ENCODE data around the gene DUSP16.
"Not testable (repeated sequence)": the region's sequence is repeated elsewhere in the genome, so short reads cannot be mapped to it uniquely, and the experiment has no call there.

DUSP16 gene, protein sequence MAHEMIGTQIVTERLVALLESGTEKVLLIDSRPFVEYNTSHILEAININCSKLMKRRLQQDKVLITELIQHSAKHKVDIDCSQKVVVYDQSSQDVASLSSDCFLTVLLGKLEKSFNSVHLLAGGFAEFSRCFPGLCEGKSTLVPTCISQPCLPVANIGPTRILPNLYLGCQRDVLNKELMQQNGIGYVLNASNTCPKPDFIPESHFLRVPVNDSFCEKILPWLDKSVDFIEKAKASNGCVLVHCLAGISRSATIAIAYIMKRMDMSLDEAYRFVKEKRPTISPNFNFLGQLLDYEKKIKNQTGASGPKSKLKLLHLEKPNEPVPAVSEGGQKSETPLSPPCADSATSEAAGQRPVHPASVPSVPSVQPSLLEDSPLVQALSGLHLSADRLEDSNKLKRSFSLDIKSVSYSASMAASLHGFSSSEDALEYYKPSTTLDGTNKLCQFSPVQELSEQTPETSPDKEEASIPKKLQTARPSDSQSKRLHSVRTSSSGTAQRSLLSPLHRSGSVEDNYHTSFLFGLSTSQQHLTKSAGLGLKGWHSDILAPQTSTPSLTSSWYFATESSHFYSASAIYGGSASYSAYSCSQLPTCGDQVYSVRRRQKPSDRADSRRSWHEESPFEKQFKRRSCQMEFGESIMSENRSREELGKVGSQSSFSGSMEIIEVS
- long read RNA-seq, donor 1, full-length matches to known transcripts = 1 of 7 reads
- long read RNA-seq, donor 1, partial matches to known transcripts = 6 of 7 reads
- long read RNA-seq, donor 1, other reads (novel, unspliced or antisense) = 0 of 7 reads
- long read RNA-seq, donor 2, partial matches to known transcripts = 6 of 7 reads
- long read RNA-seq, donor 2, other reads (novel, unspliced or antisense) = 0 of 7 reads
- long read RNA-seq, donor 3, partial matches to known transcripts = 6 of 6 reads
- long read RNA-seq, donor 3, other reads (novel, unspliced or antisense) = 0 of 6 reads
- long read RNA-seq, donor 4, full-length matches to known transcripts = 1 of 8 reads
- long read RNA-seq, donor 4, partial matches to known transcripts = 7 of 8 reads
- long read RNA-seq, donor 4, other reads (novel, unspliced or antisense) = 0 of 8 reads
- long read RNA-seq, donor 5, full-length matches to known transcripts = 1 of 6 reads
- long read RNA-seq, donor 5, partial matches to known transcripts = 5 of 6 reads
- long read RNA-seq, donor 5, other reads (novel, unspliced or antisense) = 0 of 6 reads
- long read RNA-seq, donor 6, partial matches to known transcripts = 10 of 10 reads
- long read RNA-seq, donor 6, other reads (novel, unspliced or antisense) = 0 of 10 reads
- long read RNA-seq, donor 7, full-length matches to known transcripts = 3 of 13 reads
- long read RNA-seq, donor 7, partial matches to known transcripts = 10 of 13 reads
- long read RNA-seq, donor 7, other reads (novel, unspliced or antisense) = 0 of 13 reads
- long read RNA-seq, donor 8, full-length matches to known transcripts = 1 of 1 reads
- long read RNA-seq, donor 8, partial matches to known transcripts = 0 of 1 reads
- long read RNA-seq, donor 8, other reads (novel, unspliced or antisense) = 0 of 1 reads

DNA sequence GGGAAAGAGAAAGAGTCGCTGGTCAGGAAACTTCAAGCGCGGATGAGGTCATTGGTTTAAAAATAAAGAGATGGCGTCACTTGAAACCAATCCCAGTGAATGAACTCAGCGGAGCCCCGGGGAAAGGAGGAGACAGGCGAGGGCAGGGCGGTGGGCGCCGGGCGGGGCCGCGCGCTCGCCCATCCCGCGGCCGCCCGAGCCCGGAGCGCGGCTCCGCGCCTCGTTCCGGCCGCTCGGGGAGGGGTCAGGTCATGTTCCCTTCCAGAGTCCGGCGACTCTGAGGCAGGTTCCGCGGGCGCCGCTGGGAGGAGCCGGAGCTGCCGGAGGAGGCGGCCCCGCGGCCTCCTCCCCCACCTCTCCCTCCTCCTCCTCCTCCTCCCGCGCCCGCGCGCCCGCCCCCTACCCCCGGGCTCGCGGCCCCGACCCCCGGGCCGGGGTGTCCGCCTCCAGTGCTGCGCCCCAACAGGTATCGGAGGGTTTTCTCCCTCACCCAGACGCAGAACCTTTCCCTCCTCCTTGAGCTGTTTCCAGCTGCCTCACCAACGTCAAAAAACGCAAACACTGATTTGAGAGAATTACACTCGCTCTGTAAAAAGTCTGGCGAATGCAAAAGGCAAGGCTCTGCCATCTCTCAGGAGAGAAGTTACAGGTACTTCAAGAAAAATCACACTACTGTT is at the start of gene DUSP16:
TSS of gene DUSP16 (minus strand) at position 279 of the 677 bp plus-strand sequence. CDS start 41,765 bp downstream, outside the sequence.
- peak; percentile 78 for DNase-seq

DNA sequence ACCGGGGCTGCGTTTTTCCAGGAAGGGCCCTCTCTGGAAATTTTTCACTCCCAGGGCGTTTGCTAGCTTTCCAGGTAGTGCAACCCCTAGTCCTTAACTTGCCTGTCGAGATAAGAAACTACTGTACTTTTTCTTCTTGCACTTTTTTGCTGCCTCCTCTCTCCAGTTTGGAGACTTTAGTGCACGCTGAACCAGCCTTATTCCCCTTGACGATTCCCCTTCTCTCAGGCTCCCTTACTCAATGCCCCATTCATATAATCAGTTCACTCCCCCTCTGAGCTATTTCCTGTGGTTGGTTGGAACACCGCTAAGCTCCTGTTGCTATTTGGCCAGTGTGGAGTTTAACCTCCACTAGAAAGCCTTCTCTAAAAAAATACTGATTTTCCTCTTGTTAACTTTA is 49.7 kb upstream of the DUSP16 start:
- no peak for DNase-seq

DNA sequence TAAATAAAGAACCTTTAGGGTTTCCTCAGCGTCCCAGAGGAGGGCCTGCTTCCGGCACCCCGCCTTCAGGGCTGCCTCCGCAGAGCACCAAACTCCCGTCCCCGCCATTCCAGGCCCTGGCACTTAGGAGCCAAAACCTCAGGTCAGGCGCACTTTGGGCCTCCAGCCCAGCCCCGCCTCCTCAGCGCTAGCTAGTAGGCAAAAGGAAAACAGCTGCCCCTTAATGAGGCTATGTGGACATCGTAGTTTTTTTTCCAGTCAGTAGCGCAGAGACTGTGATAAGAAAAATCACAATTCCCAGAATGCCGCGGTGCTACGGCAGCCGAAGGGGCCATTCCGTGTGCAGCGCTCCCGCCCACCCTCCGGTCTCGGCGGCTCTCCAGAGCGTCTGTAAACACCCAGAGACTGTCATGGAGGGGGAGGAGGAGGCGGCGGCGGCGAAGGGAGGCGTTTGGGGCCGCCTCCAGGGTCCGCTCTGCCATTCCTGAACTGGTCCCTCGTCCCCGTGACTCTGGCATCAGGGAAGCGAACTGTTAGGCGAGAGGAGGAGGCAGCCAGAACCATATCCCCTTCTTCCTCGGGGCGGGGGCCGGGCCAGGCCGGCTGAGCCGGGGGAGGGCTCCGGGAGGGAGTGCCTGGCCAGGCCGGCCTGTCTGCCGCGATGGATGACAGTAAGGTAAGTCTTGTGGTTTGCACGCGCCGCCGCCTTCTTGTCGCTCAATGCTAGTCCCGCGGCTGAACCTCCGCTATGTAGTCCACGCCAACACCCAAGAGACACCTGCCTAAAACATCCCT is 49.0 kb upstream of the DUSP16 start, which contains the start of gene CREBL2:
TSS of gene CREBL2 (plus strand) at position 365 of the 795 bp plus-strand sequence. CDS start at position 662, 297 bp downstream.
- peak; percentile 92 for DNase-seq

DNA sequence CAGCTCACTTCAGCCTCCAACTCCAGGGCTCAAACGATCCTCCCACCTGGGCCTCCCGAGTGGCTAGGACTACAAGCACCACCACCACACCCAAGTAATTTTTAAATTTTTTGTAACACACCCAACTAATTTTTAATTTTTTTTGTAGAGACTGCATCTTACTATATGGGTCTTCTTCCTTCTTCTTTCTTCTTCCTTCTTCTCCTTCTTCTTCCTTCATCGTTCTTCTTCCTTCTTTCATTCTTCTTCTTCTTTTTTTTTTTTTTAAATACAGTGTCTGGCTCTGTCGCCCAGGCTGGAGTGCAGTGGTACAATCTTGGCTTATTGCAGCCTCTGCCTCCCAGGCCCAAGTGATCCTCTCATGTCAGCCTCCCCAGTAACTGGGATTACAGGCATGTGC is 48.0 kb upstream of the DUSP16 start:
- DNase-seq = no peak

DNA sequence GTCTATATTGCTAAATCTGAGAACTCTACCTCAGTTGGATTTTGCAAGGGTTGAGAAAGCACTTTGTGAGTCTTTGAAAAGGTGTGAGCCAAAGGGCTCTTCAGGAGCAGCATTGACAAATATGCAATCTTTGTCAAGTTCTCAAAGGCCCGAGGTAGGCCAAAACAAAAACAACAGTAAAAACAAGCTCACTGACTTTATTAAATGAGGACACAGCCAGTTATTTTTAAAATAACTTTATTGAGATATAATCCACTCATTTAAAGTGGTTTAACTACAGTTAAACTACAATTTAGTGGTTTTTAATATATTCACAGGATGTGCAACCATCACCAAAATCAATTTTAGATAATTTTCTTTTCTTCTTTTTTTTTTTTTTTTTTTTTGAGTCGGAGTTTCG is 47.0 kb upstream of the DUSP16 start:
- no peak for DNase-seq

DNA sequence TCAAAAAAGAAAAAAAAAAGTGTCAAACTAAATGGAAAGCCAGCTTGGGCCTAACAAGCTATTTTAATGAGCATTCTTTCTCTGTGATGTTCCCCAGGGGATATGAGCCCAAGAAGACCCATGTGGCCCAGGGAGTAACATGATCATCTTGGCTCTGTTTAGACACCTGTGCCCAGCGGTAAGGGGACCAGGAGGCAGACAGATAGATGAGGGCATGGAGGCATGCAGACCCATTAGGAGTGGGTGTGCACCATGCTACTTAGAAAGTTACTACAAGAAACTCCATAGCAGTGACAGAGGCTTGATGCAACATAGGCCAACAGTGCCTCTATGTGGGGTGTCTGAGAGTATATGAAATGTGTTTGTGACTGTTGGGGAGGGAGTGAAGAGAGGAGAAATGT is 45.9 kb upstream of the DUSP16 start:
- DNase-seq = no peak

DNA sequence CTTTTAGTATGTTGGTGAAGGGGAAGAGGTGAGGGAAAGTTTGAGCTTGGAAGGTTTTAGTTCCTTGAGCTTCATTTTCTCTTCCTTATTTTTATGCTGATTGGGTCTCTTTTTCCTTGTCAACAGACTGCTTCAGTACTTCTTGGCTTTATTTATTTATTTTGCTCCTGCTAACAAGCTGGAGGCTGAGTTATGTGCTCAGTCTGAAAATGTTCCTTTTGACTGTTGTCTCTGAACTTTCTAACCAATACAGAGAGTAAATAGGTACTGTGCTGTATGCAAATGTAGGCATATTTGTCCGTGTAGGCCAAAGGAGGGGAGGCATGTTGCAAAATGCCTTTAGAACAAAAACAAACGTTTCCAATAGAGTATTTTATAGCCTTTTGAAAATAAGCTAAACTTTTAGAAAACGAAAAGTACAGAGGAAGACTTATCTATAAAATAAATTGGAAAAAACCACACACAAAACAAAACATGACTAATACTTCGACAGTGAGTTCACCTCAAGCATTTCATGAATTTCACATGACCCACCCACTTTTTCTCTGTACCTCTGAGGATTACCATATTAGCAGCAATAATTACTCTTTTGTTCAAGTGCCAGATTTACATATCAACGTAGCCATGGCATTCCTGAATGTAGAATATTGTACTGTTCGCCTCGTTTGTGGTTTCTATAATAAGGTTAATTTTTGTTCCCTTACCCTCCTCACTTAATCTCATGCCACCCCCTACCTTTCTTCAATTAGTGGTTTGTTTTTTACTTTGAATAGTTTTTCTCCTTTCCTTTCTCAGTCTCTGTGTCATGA is 44.3 kb upstream of the DUSP16 start:
- DNase-seq = no peak

DNA sequence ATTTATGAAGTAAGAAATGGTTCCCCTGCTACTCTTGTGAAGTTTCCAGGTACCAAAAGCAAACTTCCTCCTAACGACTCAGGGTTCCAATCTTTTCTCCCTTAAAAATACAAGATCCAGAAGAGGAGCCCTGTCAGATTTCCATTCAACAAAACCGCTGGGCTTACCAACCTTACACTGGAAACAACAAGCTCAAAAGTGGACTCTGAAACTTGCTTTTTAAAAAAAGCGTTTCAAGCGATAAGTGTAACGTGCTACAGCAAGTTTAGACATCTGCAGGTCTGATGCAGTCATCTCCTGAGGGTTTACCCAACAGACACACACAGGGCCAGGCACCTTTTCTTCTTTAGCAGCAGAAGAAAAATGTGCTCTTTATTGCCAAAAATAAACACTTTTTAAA is 42.1 kb upstream of the DUSP16 start:
- DNase-seq = no peak

DNA sequence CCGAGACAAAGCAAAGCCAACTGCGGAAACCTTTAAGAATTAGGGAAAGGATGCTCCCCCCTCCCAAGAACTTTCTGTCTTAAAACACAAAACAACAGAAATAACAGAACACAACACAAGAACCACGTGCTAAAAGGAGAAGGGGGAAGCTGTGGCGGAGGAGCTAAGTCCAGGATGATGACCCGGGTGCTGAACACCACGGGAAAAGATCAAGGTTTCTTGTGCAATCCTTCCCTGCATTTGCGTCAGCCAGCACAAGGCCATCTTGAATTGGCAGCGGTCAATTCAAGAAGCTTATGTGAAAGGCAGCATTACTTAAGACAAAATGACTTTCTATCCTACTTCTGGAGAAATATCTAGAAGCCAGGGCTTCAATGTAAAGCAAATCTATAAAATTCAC is 38.0 kb upstream of the DUSP16 start:
- DNase-seq = no peak

DNA sequence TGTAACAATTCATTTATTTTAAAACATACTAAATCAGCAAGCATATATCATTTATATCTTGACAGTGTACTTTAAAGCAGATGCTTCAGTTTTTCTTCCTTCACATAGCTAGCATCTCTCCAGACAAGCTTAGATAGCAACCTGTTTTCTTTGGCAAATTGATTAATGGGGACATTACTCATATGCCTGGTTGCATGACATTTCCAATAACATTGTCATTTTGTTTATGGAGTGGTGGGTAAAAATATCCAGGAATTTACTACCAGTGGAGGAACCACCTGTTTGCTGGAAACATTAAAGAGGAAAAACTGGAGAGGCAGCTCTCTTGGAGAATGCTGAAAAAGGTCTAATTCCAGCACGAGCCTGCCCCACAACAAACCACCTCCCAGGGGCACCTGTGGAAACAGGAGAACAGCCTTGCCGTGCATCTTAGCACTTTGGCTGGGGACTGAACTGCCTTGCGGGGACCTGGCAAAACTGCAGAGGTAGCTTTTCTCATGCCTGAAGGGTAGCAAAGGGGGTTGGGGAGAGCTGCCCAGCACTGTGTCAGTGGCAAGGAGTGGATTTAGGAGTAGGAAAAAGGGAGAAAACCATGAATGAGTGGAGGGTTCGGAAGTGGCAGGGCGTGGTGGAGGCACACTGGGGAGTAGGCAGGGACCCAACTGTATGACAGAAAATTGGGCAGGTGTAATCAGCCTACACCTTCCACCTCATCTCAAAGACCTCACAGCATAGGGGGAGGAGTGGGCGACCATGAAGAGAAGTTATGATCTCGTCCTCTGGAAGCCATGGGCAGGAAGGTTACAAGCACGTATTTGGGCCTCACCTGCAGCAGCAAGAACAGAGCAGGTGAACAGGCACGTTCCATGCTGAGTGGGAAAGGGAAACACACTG is 37.3 kb upstream of the DUSP16 start:
- no peak for DNase-seq

DNA sequence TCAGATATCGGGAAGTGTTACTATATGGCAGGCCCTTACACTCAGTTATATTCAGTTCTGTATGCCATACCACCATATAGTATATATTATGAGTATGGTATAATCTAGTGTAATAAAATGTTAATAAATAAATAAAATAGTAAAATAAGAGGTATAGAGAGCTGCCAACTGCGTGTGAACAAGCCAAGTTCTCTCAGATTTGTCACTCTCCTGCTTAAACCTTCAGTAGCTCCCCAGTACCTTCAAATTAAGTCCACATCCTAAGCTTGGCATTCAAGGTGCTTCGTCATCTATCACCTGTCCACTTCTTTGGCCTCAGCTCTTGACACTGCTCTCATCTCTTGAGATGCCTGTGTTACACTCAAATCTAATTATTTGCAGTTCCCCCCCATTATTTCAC is 36.2 kb upstream of the DUSP16 start:
- DNase-seq = no peak

DNA sequence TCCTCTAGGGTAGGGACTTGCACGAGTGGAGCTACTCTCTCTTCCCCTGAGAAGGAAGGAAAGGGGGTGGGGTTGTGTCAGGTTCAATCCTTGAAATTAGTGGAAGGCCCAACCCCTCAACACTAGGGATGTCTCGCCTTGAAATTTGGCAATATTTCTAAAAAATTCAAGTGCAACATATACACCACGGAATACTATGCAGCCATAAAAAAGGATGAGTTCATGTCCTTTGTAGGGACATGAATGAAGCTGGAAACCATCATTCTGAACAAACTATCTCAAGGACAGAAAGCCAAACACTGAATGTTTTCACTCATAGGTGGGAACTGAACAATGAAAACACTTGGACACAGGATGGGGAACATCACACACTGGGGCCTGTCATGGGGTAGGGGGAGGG is 33.9 kb upstream of the DUSP16 start:
- DNase-seq = not testable (repeated sequence)

DNA sequence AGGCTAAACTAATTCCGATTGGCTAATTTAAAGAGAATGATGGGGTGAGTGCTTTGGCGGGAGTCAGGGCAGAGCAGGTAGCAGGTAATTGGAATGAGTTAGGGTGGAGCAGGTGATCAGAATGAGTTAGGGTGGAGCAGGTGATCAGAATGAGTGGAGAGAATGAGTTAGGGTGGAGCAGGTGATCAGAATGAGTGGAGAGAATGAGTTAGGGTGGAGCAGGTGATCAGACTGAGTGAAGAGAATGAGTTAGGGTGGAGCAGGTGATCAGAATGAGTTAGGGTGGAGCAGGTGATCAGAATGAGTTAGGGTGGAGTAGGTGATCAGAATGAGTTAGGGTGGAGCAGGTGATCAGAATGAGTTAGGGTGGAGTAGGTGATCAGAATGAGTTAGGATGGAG is 33.3 kb upstream of the DUSP16 start:
- not testable (repeated sequence) for DNase-seq

DNA sequence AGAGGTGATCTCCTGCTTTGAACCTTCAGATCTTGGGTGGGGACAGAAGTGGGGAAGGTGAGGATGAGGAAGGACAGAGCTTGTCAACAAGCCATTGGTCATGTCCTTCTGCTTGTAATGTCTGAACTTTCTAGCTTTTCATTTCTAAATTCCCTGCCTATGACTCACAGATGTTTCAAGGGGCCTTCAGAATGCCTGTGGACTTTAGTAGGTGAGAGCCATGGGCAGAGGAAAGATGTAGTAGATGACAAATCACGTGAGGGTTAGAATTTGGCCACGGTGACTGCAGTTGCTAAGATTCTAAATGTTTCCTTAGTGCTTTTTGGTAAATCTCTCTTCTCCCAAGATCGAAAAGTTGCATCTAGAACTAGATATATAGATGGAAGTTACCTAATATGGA is 30.3 kb upstream of the DUSP16 start:
- DNase-seq = no peak

DNA sequence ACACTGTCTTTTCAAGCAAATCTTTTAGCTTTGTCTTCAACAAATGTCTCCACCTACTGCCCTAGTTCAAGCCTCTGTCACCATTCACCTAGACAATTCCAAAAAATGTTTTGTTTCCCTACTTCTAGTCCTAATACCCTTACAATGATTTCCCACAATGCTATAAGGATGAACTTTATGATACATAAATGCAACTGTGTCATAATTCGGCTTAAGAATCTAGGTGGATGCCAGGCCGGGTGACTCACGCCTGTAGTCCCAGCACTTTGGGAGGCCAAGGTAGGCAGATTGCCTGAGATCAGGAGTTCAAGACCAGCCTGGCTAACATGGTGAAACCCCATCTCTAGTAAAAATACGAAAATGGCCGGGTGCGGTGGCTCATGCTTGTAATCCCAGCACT is 28.3 kb upstream of the DUSP16 start:
- DNase-seq = no peak

DNA sequence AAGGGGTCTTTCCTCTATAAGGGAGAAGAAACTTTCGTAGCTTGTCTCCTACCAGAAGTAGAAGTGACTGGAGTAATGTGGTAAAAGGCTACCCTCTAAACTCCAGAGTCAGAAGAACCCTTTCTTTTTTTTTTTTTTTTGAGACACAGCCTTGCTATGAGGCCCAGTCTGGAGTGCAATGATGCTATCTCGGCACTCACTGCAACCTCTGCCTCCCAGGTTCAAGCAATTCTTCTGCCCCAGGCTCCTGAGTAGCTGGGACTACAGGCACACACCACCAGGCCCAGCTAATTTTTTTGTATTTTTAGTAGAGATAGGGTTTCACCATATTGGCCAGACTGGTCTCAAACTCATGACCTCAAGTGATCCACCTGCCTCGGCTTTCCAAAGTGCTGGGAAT is 25.8 kb upstream of the DUSP16 start:
- not testable (repeated sequence) for DNase-seq

DNA sequence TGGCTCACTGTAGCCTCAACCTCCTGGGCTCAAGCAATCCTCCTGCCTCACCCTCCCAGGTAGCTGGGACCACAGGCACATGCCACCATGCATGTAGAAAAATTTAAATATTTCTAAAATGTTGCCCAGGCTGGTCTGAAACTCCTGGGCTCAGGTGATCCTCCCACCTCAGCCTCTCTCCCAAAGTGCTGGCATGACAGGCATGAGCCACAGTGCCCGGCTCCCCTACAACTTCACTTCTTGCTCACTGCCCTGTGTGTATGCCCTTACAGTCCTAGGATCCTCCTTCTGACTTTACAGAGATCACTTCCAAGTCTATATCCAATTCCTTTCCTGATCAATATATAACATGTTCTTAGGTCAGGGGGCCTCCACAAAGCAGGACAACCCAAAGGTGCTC is 25.2 kb upstream of the DUSP16 start:
- no peak for DNase-seq

Data from right kidney (tissue), 9 donors.